HUDEP-2 (cell line): ENCODE measurements around the gene OGFOD1.

ENCODE experiments used
- DNase-seq, 76 experiments: peaks; one replicate each; lab custom pipeline; 2025; ENCODE audit not compliant: unreplicated experiment in 76 of 76; lab: John Stamatoyannopoulos, UW

Gene OGFOD1

DNA sequence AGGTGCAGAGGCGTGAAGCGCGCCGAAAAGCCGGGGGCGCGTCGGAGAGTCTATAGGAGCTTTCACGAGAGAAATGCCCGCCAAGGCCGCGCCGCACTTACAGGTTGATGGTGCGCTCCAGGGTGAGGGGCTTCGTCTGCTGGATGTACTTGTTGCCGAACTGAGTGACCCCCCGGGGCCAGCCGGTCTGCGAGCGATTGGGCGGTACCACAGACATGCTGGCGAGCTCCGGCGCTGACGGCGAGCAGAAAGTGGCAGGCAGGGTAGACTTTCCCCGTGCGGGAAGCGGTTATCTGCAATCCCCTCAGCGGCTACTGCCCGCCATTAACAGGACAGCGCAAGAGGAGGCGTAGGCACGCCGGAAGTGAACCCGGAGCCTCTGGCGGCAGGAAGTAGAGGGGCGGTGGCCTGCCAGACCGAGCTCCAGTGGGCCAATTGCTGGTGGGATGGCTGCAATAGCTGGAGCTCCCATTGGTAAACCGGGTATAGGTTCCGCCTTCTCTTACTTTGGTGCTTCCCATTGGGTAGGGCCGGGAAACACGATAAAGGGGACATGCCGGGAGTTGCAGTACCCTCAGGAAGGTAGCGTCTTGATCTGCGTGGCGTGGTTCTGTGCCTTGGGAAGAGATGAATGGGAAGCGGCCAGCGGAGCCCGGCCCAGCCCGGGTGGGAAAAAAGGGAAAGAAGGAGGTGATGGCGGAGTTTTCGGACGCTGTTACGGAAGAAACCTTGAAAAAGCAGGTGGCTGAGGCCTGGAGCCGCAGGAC, at the start of gene OGFOD1, which contains the start of gene NUDT21:
Gene OGFOD1, plus strand, starts transcription at position 569 of the 767 bp plus-strand sequence. Its CDS starts 59 bp downstream, at position 628.
Gene NUDT21, minus strand, starts transcription at position 347 of the 767 bp plus-strand sequence. Its CDS starts 130 bp downstream, at position 217.
- peak in 75 of 76 experiments; percentile 32 to 96 (median 90) for DNase-seq

DNA sequence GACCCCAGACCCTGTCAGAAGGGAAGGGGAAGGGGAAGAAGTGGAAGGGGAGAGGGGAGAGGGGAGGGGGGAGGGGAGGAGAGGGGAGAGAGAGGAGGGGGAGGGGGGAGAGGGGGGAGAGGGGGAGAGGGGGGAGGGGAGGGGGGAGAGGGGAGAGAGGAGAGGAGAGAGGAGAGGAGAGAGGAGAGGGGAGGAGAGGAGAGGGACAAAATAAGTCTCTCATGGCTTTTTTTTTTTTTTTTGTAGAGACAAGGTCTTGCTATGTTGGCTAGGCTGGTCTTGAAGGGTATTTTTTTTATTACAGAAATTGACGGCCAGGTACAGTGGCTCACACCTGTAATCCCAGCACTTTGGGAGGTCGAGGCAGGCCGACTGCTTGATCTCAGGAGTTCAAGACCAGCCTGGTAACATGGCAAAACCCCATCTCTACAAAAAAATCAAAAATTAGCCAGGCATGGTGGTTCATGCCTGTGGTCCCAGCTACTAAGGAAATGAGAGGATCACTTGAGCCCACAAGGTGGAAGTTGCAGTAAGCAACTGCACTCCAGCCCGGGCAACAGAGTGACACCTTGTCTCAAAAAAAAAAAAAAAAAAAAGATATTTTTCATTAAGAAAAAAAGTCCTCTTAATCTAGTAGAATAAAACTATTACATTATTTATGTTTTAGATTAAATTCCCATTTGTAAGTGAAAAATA, 45.2 kb upstream of the OGFOD1 start:
- DNase-seq, result no peak

DNA sequence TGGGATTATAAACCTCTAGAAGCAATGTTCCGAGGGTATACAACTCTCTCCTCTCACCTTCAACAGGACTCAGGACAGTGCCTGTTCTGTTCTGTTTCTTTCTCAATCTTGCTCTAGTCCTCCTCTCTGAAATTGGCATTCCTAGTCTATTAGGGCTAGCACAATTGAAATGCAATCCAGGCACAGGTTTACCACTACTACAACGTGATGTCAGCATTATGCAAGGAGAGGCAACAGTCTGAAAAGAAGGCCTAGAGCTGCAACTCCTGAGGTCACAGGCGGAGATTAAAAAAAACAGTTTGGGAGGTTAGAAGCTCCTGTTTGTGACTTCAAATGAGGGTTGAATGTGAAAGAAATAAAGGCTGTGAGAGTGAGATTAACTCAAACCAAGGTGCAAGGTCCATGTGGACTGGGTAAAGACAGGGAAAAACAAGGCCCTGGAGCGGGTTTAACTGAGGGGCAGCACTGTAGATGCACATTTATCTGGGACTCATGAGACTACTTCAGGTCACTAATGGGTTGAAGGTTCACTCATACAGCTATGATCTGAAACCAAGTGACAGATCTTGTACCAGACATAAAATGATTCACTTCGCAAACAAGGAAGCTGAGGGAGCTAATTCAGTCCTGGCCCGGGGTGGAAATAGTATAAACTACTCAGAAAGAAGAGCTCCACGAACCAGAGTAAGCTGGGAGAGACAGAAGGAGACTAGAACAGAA, 42.8 kb upstream of the OGFOD1 start:
- DNase-seq, result no peak

- no peak for DNase-seq
These were observed 42.2 kb upstream of the OGFOD1 start for GRCh38 chr16:56409195-56409594.

DNA sequence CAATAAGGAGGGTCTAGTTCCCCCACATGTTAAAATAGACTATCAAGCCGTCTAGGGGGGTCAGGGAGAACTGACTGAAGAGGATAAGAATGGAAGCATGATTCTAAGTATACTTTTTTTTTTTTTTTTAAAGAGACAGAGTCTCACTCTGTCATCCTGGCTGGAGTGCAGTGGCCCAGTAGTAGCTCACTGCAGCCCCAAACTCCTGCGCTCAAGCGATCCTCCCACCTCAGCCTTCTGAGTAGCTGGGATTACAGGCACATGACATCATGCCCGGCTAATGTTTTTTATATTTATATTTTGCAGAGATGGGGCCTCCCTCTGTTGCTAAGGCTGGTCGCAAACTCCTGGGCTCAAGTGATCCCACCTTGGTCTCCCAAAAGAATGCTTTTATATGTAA, 40.2 kb upstream of the OGFOD1 start:
- DNase-seq, result no peak

DNA sequence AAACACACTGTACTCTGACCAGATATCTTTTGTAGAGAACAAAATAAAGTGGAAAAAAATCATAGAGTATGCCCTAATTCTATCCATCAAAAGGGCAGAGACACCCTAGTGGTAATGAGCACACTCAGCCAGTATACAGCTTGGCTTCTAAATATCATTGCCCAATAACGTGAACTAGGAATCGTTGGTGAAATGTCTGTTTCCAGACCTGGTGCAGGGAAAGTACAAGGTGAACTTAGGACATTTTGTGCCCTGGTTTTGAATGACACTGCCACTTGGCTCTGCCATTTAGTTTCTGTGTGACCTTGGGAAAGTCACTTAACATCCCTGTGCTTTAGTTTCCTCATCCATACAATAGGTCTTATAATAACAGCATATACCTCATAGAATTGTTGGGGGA, 39.7 kb upstream of the OGFOD1 start:
- no peak for DNase-seq

- no peak for DNase-seq
These were observed 38.0 kb upstream of the OGFOD1 start for GRCh38 chr16:56413381-56413780.

- no peak for DNase-seq
These were observed 37.0 kb upstream of the OGFOD1 start for GRCh38 chr16:56414366-56414765.

DNA sequence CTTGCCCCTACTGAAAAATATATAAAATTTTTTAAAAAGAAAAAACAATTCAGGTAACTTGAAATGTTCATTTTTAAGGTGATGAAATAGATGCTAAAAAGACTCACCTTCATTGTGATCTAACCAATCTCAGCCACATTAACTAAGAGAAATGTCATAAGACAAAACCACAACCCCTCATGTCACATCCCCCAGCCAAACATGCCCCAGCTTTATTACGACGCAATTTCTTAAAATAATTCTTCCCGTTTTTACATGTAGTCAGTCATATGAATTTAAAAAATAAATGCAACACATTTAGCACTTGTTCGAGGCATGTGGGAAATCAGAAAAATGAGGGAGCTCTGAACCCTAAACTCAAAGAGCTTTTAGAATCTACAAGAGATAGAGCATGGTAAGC, 35.5 kb upstream of the OGFOD1 start:
- DNase-seq, result no peak

- no peak for DNase-seq
These were observed 34.2 kb upstream of the OGFOD1 start for GRCh38 chr16:56417138-56417537.

DNA sequence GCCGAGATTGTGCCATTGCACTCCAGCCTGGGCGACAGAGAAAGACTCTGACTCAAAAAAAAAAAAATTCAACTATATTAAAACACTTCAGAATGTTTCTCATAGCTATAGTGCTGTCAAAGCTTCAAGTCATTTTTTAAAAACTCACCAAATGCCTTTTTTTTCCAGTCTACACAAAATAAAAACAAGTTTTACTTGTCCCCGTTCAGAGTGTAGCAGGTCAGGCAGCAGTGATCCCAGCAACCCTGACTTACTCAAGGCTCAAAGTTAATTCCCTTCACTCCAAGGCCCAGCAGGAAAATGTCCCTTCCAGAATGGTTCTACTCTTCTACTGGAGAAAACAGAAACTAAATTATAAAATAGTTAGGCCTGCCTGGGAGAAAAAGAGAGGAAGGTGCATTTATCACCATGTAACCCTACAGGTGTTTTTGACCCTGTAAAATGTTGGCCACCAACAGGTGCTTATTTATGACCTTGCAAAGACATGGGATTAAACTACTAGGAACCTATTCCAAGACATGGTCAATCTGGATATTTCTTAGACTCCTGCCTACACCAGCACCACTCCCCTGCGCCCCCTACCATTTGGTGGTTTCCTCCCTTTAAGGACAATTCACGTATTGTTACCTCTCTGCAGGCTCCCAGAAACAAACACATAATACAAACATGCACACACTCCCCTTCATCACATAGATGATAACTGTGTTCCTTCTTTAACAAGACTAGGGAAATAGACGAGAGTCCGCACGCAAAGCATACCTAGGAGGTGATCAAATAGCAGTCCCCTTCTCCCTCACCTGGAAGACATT, 31.4 kb upstream of the OGFOD1 start:
- DNase-seq, result no peak

GRCh38 chr16:56420613-56421012, 30.7 kb upstream of the OGFOD1 start:
- no peak for DNase-seq

DNA sequence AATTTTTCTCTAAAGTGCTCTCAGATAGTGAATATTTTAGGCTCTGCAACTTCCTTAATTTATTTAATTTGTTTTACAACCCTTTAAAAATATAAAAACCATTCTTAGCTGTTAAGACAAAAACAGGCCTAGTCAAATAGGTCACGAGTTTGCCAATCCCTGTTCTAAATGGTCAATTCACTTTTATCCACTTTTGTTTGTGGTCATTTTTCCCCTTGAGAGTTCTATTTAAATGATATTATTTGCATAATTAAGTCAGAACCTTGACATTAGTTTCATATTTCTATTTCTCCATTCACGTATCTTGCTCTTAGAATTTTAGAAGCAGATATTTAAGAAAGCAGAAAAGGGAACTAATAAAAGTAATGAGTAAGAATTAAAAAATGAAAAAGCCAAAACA, 30.0 kb upstream of the OGFOD1 start:
- DNase-seq, result no peak

GRCh38 chr16:56421976-56422669, 29.2 kb upstream of the OGFOD1 start:
- DNase-seq, result no peak

- DNase-seq, result no peak
These were observed 28.4 kb upstream of the OGFOD1 start for GRCh38 chr16:56422896-56423441.

DNA sequence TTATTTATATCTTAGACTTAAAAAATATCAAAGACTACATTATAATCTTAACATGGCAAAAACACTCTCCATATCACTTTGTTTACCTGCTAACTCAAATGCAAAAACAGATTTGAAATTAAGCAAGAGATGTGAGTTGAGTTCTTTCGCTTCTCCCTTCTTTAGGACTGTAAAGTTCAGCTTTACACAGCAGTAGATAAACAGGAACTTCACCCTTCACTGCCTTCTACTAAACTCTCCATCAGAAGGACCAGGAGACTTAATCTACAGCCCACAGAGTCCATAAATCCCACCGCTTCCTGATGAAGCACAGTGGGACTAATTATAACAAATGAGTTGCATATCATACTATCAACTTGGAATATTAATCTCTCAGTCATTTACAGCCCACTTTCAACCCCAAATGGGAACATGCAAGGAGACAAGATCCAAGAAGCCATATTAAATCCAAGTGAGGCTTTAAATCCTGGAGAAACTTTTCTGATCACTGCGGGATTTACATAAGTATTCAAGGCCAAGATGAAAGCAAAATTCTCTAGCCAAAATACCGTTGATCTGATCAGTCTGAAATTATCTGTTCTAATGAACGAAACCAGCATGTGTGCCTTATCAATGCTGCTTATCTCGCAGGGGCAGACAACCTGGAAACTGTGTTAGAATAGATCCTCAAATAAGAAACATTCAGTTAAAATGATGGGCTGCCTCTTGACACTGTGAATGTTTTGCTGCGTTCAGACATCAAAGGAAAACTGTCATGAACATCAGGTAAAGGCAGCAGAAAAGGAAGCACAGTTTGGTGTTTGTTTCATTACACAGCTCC, 27.6 kb upstream of the OGFOD1 start:
- DNase-seq, result peak in 8 of 76 experiments; percentile 4 to 32 (median 21)

GRCh38 chr16:56424404-56424764, 27.0 kb upstream of the OGFOD1 start:
- DNase-seq, result no peak

DNA sequence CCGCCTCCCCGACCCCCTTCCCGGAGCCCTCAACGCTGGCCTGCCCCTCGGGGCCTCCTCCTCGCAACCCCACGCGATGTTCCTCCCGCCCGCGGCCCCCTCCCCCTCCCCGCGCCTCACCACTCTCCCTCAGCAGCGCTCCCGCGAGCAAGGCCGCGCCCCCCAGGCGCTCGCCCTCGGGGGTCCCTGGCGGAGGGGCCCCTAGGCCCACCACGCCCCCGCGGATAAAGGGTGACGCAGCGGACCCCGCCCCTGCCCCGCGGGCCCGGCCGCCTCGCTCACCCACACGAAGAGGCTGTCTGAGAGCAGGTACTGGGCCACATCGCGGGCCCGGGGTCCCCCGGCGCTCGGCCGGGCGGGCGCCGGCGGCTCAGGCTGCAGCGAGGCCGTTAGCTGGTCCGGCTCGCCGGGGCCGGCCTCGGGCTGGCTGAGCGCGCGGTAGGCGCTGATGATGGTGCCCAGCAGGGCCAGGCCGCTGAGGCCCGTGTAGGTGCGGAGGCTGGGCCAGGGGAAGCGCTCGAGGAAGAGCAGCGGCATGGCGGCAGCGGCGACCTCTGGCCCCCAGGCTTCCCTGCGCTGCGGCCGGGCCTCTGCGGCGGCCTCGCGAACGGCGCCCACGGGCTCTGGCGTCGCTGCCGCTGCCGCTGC, 26.4 kb upstream of the OGFOD1 start:
- peak in 7 of 76 experiments; percentile 26 to 48 (median 38) for DNase-seq
